ENCODE measurements around the gene EIF4EBP2. TPM values are rescaled to one million over a fixed set of nuclear protein-coding genes. Genes with fewer than 3 reads are reported as not detected.

Gene EIF4EBP2
- total and polyA plus RNA-seq, 2 of the 13 experiments (the other 11 are each of a cell fraction or from before 2014, with no cell fraction given) = 16.9 to 22.0 TPM

DNA sequence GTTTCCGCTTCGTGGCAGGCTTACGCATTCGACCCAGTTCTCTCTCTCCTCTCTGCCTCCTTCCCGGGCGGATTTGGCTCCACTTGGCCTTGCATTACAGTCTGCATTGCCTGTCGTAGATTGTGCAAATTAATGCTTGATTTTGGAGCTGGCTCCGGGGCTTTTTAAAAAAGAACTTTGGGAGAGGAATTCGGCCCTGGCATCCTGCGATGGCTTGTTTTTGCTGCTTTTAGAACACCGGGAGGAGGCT is 767 bp downstream of the EIF4EBP2 start (continued):
- TF ChIP-seq, protein P1, sequence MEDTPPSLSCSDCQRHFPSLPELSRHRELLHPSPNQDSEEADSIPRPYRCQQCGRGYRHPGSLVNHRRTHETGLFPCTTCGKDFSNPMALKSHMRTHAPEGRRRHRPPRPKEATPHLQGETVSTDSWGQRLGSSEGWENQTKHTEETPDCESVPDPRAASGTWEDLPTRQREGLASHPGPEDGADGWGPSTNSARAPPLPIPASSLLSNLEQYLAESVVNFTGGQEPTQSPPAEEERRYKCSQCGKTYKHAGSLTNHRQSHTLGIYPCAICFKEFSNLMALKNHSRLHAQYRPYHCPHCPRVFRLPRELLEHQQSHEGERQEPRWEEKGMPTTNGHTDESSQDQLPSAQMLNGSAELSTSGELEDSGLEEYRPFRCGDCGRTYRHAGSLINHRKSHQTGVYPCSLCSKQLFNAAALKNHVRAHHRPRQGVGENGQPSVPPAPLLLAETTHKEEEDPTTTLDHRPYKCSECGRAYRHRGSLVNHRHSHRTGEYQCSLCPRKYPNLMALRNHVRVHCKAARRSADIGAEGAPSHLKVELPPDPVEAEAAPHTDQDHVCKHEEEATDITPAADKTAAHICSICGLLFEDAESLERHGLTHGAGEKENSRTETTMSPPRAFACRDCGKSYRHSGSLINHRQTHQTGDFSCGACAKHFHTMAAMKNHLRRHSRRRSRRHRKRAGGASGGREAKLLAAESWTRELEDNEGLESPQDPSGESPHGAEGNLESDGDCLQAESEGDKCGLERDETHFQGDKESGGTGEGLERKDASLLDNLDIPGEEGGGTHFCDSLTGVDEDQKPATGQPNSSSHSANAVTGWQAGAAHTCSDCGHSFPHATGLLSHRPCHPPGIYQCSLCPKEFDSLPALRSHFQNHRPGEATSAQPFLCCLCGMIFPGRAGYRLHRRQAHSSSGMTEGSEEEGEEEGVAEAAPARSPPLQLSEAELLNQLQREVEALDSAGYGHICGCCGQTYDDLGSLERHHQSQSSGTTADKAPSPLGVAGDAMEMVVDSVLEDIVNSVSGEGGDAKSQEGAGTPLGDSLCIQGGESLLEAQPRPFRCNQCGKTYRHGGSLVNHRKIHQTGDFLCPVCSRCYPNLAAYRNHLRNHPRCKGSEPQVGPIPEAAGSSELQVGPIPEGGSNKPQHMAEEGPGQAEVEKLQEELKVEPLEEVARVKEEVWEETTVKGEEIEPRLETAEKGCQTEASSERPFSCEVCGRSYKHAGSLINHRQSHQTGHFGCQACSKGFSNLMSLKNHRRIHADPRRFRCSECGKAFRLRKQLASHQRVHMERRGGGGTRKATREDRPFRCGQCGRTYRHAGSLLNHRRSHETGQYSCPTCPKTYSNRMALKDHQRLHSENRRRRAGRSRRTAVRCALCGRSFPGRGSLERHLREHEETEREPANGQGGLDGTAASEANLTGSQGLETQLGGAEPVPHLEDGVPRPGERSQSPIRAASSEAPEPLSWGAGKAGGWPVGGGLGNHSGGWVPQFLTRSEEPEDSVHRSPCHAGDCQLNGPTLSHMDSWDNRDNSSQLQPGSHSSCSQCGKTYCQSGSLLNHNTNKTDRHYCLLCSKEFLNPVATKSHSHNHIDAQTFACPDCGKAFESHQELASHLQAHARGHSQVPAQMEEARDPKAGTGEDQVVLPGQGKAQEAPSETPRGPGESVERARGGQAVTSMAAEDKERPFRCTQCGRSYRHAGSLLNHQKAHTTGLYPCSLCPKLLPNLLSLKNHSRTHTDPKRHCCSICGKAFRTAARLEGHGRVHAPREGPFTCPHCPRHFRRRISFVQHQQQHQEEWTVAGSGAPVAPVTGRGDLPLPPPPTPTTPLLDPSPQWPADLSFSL (CRISPR knock-in tag; IDR thresholded peaks at IDR 0.05) = no peak
- no peak for TF ChIP-seq ELF3 (CRISPR knock-in tag; IDR thresholded peaks at IDR 0.05)
- no peak for TF ChIP-seq POGK (CRISPR knock-in tag; conservative IDR thresholded peaks at IDR 0.05)
- no peak for TF ChIP-seq TFDP1 (CRISPR knock-in tag; IDR thresholded peaks at IDR 0.05; ENCODE audit: borderline replicate concordance)
- TF ChIP-seq ZFP1 (CRISPR knock-in tag; IDR thresholded peaks at IDR 0.05) = no peak
